ENCODE measurements around the gene EYA2. TPM values are rescaled to one million over a fixed set of nuclear protein-coding genes. Genes with fewer than 3 reads are reported as not detected.
A peak's percentile ranks its signal among the peaks of the same experiment; 100 is the strongest.

EYA2 gene
- total RNA-seq (10 to 100 TPM; 10.7 to 10.9 TPM), polyA plus RNA-seq (1 to 10 TPM; 1.2 to 2.8 TPM)
- long read RNA-seq, donor 1, transcript EYA2-202 (16 exons, 2,702 nt) = major isoform, 7 of 38 reads
- long read RNA-seq, donor 1, partial matches to known transcripts = 9 of 38 reads
- long read RNA-seq, donor 1, other reads (novel, unspliced or antisense) = 22 of 38 reads
- long read RNA-seq, donor 2, partial matches to known transcripts = 1 of 18 reads
- long read RNA-seq, donor 2, other reads (novel, unspliced or antisense) = 16 of 18 reads

DNA sequence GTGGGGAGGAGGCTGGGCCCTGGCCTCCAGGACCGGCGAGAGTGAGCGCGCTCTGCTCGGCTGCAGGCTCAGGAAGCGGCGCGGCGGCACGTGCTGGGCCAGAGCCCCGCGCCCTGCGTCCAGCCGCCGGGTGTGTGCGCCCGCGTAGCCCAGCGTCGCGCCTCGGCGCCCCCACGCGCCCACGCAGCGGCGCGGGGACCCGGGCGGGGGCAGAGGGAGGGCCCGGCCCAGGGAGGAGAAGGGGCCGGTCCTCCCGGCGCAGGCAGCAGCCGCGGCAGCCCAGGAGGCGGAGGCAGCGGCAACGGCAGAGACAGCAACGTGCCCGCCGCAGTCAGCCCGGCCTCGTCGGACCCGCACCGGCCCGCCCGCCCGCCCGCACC lies at the start of gene EYA2:
TSS of gene EYA2 (plus strand) at position 265 of the 380 bp plus-strand sequence. CDS start 95,168 bp downstream, outside the sequence.
- 0 to 1% methylated on average over 15 to 51 of the region's 52 CpGs for WGBS, 2 donors

DNA sequence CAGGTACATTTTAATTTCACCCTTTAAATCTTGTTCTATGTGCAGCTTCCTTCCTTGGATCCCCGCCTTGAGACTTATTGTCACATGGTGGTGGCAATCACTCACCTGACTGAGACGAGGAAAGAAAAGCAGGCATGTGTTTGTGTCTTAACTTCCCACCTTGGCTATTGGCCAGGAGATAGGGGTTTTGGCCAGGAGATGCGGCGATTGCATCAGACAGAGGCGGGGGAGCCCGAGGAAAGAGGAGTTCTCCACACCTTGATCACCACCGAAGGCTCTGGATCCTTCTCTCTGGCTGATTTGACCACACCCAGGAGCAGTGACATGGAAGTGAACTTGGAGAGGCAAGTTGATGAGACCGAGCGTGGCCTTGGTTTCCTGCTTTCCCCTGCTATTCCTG lies 49.7 kb upstream of the EYA2 start:
- Histone ChIP-seq H3K4me3 (ENCODE audit: low read length in 2 of 2) (no peak overlapping the region), H3K36me3 (ENCODE audit: control insufficient read depth in 1 of 2, insufficient read depth in 2 of 2, low read length in 1 of 2) (no peaks in the 10 kb centered on the region), H3K27me3 (ENCODE audit: control insufficient read depth in 1 of 2, insufficient read depth in 2 of 2, low read length in 1 of 2) (peaks cover 0 to 2% of the 10 kb centered on the region in 2 donors), H3K4me1 (ENCODE audit: control insufficient read depth in 1 of 2, insufficient read depth in 2 of 2, low read length in 2 of 2) (no peaks in the 10 kb centered on the region), H3K27ac (ENCODE audit: low read depth in 1 of 2, low read length in 2 of 2) (no peak overlapping the region), H3K9me3 (ENCODE audit: control insufficient read depth, low read length) (peaks cover 2% of the 10 kb centered on the region)
- intact Hi-C loops (cut with DNase I) = no loop called here
- no peak for DNase-seq
- 88 to 90% methylated on average over 9 of the region's 9 CpGs for WGBS, 2 donors
- no peak for ATAC-seq (ENCODE audit: low FRiP score)

More for the DNA sequence above, at the start of gene EYA2:
- no peak within 1 kb of the TSS for H3K27ac ChIP-seq (ENCODE audit: low read depth in 1 of 2, low read length in 2 of 2)
- no peaks in the 10 kb centered on the region for H3K4me1 ChIP-seq (ENCODE audit: control insufficient read depth in 1 of 2, insufficient read depth in 2 of 2, low read length in 2 of 2)
- peaks cover 0 to 2% of the 10 kb centered on the region in 2 donors for H3K27me3 ChIP-seq (ENCODE audit: control insufficient read depth in 1 of 2, insufficient read depth in 2 of 2, low read length in 1 of 2)
- peak within 1 kb of the TSS; percentile 57 to 58 for H3K4me3 ChIP-seq (ENCODE audit: low read length in 2 of 2)
- intact Hi-C loops (cut with DNase I) = no loop called here
- ATAC-seq (ENCODE audit: low FRiP score) (peak; percentile 60), DNase-seq (peak; percentile 47 to 80)
- no peaks in the 10 kb centered on the region for H3K9me3 ChIP-seq (ENCODE audit: control insufficient read depth, low read length)
- no peaks in the 10 kb centered on the region for H3K36me3 ChIP-seq (ENCODE audit: control insufficient read depth in 1 of 2, insufficient read depth in 2 of 2, low read length in 1 of 2)

- Histone ChIP-seq H3K4me3 (ENCODE audit: low read length in 2 of 2) (no peak overlapping the region), H3K27me3 (ENCODE audit: control insufficient read depth in 1 of 2, insufficient read depth in 2 of 2, low read length in 1 of 2) (peaks cover 0 to 2% of the 10 kb centered on the region in 2 donors), H3K27ac (ENCODE audit: low read depth in 1 of 2, low read length in 2 of 2) (no peak overlapping the region), H3K36me3 (ENCODE audit: control insufficient read depth in 1 of 2, insufficient read depth in 2 of 2, low read length in 1 of 2) (no peaks in the 10 kb centered on the region), H3K4me1 (ENCODE audit: control insufficient read depth in 1 of 2, insufficient read depth in 2 of 2, low read length in 2 of 2) (no peaks in the 10 kb centered on the region), H3K9me3 (ENCODE audit: control insufficient read depth, low read length) (peaks cover 2% of the 10 kb centered on the region)
- ATAC-seq (ENCODE audit: low FRiP score) = no peak
- DNase-seq = no peak
- 89% methylated on average over 4 of the region's 4 CpGs for WGBS, 2 donors
- intact Hi-C loops (cut with DNase I) = no loop called here
These were observed 45.4 kb upstream of the EYA2 start for GRCh38 chr20:46849269-46849668.

DNA sequence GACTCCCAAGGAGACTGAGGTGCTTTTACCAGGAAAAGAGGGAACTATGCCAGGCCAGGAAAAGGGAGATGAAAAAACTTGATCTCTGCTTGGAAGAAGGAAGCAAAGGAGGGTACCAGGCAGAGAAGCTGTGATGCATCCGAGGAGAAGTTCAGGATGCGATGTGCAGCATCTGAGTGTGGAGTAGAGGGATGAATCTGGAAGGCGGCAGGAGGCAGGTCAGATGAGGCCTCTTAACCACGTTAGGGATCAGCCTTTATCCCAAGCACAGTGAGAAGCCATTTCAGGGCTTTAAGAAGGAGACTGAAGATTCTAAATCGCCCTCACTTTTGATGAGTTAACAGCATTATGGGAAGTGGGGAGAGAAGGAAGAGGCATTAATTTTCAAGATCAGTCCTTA lies 44.9 kb upstream of the EYA2 start:
- 82 to 88% methylated on average over 5 of the region's 5 CpGs for WGBS, 2 donors
- Histone ChIP-seq H3K27ac (ENCODE audit: low read depth in 1 of 2, low read length in 2 of 2) (no peak overlapping the region), H3K9me3 (ENCODE audit: control insufficient read depth, low read length) (peaks cover 2% of the 10 kb centered on the region), H3K36me3 (ENCODE audit: control insufficient read depth in 1 of 2, insufficient read depth in 2 of 2, low read length in 1 of 2) (no peaks in the 10 kb centered on the region), H3K27me3 (ENCODE audit: control insufficient read depth in 1 of 2, insufficient read depth in 2 of 2, low read length in 1 of 2) (peaks cover 0 to 2% of the 10 kb centered on the region in 2 donors), H3K4me3 (ENCODE audit: low read length in 2 of 2) (no peak overlapping the region), H3K4me1 (ENCODE audit: control insufficient read depth in 1 of 2, insufficient read depth in 2 of 2, low read length in 2 of 2) (no peaks in the 10 kb centered on the region)
- no peak for ATAC-seq (ENCODE audit: low FRiP score)
- DNase-seq = no peak
- intact Hi-C loops (cut with DNase I) = no loop called here

DNA sequence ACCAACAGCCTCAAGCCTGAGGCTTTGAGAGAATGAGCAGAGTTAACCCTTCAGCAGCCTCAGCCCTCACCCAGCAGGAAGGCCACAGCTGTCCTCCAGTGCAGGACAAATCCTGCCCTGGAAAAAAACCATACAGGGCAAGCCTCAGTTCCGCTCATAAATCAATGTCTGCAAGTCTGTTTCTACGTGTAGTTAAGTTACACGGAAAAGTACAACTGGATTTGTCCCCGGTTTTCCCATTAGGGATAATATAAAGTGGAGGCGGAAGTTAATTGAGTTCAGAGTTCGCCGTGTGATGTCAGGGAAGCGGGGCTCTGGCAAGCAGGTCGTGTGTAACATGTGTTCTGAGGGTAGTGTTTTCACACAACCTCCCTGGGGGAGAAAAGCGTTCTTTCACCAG lies 44.2 kb upstream of the EYA2 start:
- H3K27ac ChIP-seq (ENCODE audit: low read depth in 1 of 2, low read length in 2 of 2) = no peak overlapping the region
- no peak for ATAC-seq (ENCODE audit: low FRiP score)

GRCh38 chr20:46850896-46851295 lies 43.7 kb upstream of the EYA2 start:
- no peak overlapping the region for H3K4me3 ChIP-seq (ENCODE audit: low read length in 2 of 2)
- WGBS, 2 donors = 56 to 61% methylated on average over 7 of the region's 7 CpGs
- peaks cover 0 to 2% of the 10 kb centered on the region in 2 donors for H3K27me3 ChIP-seq (ENCODE audit: control insufficient read depth in 1 of 2, insufficient read depth in 2 of 2, low read length in 1 of 2)
- DNase-seq = no peak
- H3K4me1 ChIP-seq (ENCODE audit: control insufficient read depth in 1 of 2, insufficient read depth in 2 of 2, low read length in 2 of 2) = no peaks in the 10 kb centered on the region
- no peak for ATAC-seq (ENCODE audit: low FRiP score)
- H3K36me3 ChIP-seq (ENCODE audit: control insufficient read depth in 1 of 2, insufficient read depth in 2 of 2, low read length in 1 of 2) = no peaks in the 10 kb centered on the region
- H3K9me3 ChIP-seq (ENCODE audit: control insufficient read depth, low read length) = peaks cover 2% of the 10 kb centered on the region
- intact Hi-C loops (cut with DNase I) = no loop called here
- H3K27ac ChIP-seq (ENCODE audit: low read depth in 1 of 2, low read length in 2 of 2) = no peak overlapping the region

More for the DNA sequence above, 44.2 kb upstream of the EYA2 start:
- WGBS, 2 donors = 34 to 36% methylated on average over 10 of the region's 10 CpGs
- intact Hi-C loops (cut with DNase I) = no loop called here
- DNase-seq = no peak
- H3K4me3 ChIP-seq (ENCODE audit: low read length in 2 of 2) = no peak overlapping the region
- H3K27me3 ChIP-seq (ENCODE audit: control insufficient read depth in 1 of 2, insufficient read depth in 2 of 2, low read length in 1 of 2) = peaks cover 0 to 2% of the 10 kb centered on the region in 2 donors
- peaks cover 2% of the 10 kb centered on the region for H3K9me3 ChIP-seq (ENCODE audit: control insufficient read depth, low read length)
- H3K36me3 ChIP-seq (ENCODE audit: control insufficient read depth in 1 of 2, insufficient read depth in 2 of 2, low read length in 1 of 2) = no peaks in the 10 kb centered on the region
- no peaks in the 10 kb centered on the region for H3K4me1 ChIP-seq (ENCODE audit: control insufficient read depth in 1 of 2, insufficient read depth in 2 of 2, low read length in 2 of 2)

DNA sequence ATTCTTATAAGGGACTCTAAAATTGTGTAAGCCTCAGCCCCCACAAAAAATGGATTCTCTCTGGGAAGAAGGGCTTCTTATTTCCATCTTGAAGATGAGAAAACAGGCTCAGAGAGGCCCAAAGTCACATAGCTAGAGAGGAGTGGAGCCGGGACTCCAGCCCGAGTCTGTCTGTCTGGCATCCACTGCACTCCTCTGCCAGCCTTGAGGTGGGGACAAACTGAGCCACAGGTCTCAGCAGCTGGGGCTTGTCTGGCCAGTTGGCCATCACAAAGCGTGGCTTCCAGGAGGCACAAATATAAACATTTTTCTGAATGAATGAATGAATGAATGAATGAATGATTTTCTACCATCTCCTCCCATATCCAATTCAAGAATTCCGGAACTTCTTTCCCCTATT lies 42.9 kb upstream of the EYA2 start:
- ATAC-seq (ENCODE audit: low FRiP score) (no peak), DNase-seq (no peak)
- Histone ChIP-seq H3K27me3 (ENCODE audit: control insufficient read depth in 1 of 2, insufficient read depth in 2 of 2, low read length in 1 of 2) (peaks cover 0 to 2% of the 10 kb centered on the region in 2 donors), H3K4me3 (ENCODE audit: low read length in 2 of 2) (no peak overlapping the region), H3K36me3 (ENCODE audit: control insufficient read depth in 1 of 2, insufficient read depth in 2 of 2, low read length in 1 of 2) (no peaks in the 10 kb centered on the region), H3K4me1 (ENCODE audit: control insufficient read depth in 1 of 2, insufficient read depth in 2 of 2, low read length in 2 of 2) (no peaks in the 10 kb centered on the region), H3K9me3 (ENCODE audit: control insufficient read depth, low read length) (peaks cover 2% of the 10 kb centered on the region), H3K27ac (ENCODE audit: low read depth in 1 of 2, low read length in 2 of 2) (no peak overlapping the region)
- 86 to 92% methylated on average over 4 of the region's 4 CpGs for whole genome bisulfite sequencing, 2 donors
- intact Hi-C loops (cut with DNase I) = no loop called here

DNA sequence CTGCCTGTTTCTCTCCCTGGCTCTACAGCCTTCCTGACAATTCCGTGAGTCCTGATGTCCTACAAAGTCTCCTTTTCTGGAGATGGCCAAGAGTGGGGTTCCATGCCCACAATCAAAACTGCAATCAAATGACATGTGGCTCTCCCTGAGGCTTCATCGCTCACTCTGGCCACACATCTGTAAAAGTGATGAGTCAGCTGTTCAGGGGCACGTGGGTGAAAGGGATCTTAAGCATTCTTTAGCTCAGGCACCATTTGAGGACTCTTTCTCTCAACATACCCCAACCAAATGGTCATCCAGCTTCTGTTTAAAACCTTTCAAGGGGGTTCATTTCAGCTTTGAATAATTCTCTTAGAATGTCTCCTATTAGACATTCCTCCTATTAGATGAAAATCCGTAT lies 42.3 kb upstream of the EYA2 start:
- H3K36me3 ChIP-seq (ENCODE audit: control insufficient read depth in 1 of 2, insufficient read depth in 2 of 2, low read length in 1 of 2) = no peaks in the 10 kb centered on the region
- H3K27ac ChIP-seq (ENCODE audit: low read depth in 1 of 2, low read length in 2 of 2) = no peak overlapping the region
- no peaks in the 10 kb centered on the region for H3K4me1 ChIP-seq (ENCODE audit: control insufficient read depth in 1 of 2, insufficient read depth in 2 of 2, low read length in 2 of 2)
- ATAC-seq (ENCODE audit: low FRiP score) = no peak
- 52 to 56% methylated on average over 4 of the region's 4 CpGs for WGBS, 2 donors
- no peak overlapping the region for H3K4me3 ChIP-seq (ENCODE audit: low read length in 2 of 2)
- H3K9me3 ChIP-seq (ENCODE audit: control insufficient read depth, low read length) = peaks cover 2% of the 10 kb centered on the region
- peaks cover 0 to 2% of the 10 kb centered on the region in 2 donors for H3K27me3 ChIP-seq (ENCODE audit: control insufficient read depth in 1 of 2, insufficient read depth in 2 of 2, low read length in 1 of 2)
- intact Hi-C loops (cut with DNase I) = no loop called here
- no peak for DNase-seq

- ATAC-seq (ENCODE audit: low FRiP score) (no peak), DNase-seq (no peak)
- Histone ChIP-seq H3K27me3 (ENCODE audit: control insufficient read depth in 1 of 2, insufficient read depth in 2 of 2, low read length in 1 of 2) (peaks cover 0 to 2% of the 10 kb centered on the region in 2 donors), H3K36me3 (ENCODE audit: control insufficient read depth in 1 of 2, insufficient read depth in 2 of 2, low read length in 1 of 2) (no peaks in the 10 kb centered on the region), H3K4me3 (ENCODE audit: low read length in 2 of 2) (no peak overlapping the region), H3K4me1 (ENCODE audit: control insufficient read depth in 1 of 2, insufficient read depth in 2 of 2, low read length in 2 of 2) (no peaks in the 10 kb centered on the region), H3K27ac (ENCODE audit: low read depth in 1 of 2, low read length in 2 of 2) (no peak overlapping the region), H3K9me3 (ENCODE audit: control insufficient read depth, low read length) (no peaks in the 10 kb centered on the region)
- intact Hi-C loops (cut with DNase I) = no loop called here
- 87 to 89% methylated on average over 10 of the region's 10 CpGs for WGBS, 2 donors
These were observed 40.7 kb upstream of the EYA2 start for GRCh38 chr20:46853926-46854325.

Data from aorta (tissue), 5 donors.